8988T (cell line): ENCODE measurements around the gene UTP25.
"Not testable (repeated sequence)": the region's sequence is repeated elsewhere in the genome, so short reads cannot be mapped to it uniquely, and the experiment has no call there.

Experiments
- DNase-seq: peaks from one replicate; pipeline ENCODE4 v3.0.0; 2011

UTP25 gene

DNA sequence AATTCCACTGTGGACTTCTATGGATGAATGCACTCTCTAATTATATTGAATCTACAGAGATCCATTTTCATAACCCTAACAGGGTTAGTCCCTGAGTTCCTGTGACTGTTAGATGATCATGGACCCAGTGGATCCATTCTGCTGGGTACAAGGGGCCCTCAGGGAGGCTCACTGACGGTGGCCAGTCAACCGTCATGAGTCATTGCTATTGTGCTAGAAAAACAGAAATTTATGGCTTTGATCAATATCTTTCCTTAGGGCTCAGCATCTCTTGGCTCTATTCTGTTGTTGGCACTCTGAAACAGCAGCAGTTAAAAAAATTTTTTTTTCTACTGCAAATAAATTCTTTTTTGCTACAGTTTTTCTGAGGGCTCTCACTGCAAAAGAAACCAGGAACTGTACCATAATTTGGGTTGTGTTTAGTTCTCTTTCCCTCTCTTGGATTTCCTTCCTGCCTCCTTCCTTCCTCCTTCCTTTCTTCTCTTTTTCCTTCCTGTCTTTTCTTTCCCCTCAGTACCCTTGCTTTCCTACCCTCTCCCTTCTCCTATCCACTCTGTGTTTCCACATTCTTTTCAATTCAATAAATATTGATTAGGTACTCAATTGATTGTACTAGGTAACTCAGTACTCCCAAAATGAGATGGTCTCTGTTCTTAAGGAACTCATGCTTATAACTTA is 49.5 kb downstream of the UTP25 start:
- no peak for DNase-seq

DNA sequence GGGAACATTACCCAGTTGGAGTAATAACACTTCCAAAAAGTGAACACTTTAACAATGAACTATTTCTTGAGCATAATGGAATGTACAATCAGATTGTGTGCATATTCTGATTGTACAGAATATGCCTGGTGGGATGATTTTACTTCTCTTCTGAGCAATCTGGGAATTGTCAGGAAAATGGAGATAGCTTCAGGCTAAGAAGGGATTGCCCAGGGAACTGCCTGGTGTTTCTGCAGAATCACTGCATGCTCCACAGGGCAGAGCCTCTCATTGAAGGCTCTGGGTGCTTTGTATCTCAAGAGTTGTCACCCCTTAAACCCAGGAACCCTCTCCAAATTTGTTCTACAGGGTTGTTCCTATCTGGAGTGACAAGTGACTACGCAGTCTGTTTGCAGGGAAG is 51.2 kb downstream of the UTP25 start:
- DNase-seq = no peak

DNA sequence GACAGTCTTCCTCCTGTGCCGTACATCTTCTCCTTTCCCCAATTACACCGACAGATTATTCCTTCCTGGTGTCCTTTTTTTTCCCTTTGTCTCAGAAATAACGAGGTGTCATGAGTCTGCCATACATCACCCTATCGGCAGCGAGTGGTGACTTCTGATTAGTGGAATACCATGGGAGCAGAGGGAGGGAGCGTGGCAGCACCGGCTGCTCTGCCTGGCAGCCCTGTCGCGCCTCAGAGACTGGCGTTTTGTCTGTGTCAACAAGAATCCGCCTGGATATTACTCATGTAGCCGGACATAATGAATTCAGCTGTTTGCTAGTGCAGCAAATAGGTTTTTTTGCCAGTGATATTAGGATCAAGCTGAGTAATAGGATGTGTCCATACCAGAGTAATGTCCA is 51.8 kb downstream of the UTP25 start:
- no peak for DNase-seq

DNA sequence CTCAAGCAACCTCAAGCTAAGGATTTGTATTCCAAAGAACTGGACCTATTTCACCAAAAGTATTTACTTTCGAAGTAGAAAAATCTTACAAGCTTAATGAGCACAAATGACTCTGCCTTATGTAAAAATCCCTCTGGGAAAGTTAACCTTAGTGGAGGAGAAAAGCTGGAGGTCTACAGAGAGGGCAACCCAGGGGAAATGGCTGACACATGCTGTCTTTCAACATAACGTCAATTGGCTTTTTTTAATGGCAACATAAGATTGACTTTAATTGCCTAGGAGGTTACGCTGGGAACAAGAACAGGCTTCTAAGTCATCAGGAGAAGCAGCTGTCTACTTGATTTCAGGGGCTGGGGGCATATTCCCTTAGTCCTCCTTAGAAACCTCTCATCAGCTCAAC is 52.3 kb downstream of the UTP25 start:
- no peak for DNase-seq

DNA sequence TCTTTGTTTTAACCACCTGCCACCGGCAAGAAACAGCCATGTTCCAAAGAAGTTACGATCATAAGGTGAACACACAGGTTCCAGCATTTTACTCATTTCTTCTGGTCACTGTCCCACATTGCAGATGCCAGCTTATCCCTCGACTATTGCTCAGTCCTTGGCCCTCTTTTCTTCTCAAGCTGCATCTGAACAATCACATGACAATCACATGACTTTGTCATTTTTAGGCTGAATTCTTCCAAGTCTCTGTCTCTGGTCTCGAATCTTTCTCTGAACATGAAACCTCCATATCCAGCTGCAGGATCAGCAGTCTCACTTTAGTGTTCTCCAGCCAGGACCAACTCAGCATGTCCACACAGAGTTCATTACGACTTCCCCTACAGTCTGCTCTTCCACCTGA is 53.8 kb downstream of the UTP25 start:
- no peak for DNase-seq

DNA sequence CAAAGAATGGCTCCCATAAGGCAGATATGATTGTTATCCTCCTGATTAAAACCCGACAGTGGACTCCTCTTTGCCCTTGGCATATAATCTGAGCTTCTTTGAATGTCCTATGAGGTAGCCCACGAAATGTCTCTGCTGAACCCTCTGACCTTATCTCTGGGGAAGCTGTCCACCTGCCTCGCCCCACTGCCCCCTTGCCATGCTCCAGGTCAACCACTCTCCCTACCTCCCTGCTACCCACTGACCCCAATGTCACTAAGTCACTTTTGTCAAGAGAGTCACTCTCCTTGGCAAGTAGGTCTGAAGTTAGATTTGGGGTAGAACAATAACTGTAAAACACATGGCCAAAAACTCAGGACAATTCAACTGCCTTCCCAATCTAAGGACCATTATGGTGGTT is 54.5 kb downstream of the UTP25 start:
- no peak for DNase-seq

DNA sequence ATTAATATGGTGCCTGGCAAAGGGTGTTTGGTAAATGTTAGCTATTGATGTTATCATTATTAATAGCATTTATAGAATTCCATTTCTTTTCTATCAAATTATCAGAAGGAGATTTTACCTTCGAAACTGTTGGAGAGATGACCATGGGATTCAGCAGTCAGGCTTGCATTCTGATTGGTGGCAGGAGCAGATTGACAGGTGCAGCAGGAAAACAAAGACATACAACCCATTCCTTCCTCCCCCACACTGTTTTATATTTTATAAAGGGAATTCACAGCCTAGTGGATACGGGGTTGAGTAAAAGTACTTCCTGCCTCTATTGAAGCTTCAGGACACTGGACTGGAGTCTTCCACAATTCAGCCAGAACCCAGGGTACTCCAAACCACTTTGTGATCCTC is 55.2 kb downstream of the UTP25 start:
- DNase-seq = no peak

DNA sequence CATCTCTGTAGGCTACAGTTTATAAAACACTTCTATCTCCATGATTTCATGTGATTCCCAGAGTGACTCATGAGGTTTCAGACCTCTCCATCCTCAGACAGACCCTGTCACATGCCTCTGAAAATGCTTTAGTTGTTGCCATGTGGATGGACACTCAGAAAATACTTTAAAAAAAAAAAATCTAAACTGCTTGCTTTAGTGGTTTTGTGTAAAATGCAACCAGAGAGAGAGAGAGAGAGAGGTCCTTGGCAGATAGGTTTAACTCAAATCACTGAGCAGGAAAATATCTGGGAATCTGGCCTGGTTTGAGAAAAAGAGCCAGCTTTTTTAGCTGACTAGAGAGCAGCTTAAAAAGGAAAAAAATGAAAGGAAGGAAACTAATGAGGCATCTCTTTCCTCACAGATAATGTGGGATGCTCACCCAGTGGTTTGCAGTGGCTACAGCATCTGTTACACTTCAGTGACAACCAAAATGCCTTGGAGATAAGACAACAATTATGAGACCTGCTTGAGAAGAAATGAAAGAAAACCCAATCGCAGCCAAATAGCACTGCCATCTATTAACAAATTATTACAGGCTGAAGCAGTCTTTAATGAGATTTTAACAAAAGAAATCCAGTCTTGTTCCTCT is 55.7 kb downstream of the UTP25 start:
- DNase-seq = no peak

DNA sequence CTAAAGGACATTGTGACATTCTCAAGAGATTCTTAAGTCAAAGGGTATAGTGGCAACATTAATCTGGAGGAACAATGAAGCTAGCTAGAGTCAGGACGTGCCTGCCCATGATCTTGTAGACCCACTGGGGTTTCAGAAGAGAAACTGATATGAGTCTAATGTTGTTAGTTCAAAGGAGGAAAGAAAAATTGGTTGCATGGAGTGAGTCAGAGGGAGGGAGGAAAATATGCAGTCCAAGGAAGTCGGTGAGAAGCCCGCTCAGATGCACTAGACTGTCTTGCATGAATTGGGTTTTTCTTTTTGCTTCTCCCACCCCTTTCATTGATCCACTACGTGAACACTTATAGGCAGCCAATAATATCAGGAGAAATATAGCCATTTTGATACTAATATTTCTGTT is 56.5 kb downstream of the UTP25 start:
- no peak for DNase-seq

DNA sequence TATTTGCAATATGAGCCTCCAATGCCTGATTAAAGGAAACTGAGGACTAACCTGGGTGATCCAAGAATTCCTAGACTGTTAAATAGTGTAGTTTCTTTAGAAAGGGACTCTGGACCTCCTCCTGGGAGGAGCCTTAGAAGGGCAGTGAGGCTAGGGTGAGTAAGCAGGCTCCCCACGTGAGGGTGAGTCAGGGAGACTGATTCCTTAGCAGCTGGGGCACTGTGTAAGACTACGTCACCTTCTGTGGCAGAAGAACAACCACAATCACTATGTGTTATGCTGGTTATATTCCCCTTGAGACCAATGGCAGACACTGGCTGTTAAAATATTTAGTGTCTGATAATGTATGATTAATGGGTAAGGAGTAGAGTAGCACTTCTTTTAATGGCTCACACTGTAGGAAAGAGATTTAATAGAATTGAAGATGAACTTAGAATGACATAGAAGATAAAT is 56.9 kb downstream of the UTP25 start:
- peak; percentile 66 for DNase-seq

DNA sequence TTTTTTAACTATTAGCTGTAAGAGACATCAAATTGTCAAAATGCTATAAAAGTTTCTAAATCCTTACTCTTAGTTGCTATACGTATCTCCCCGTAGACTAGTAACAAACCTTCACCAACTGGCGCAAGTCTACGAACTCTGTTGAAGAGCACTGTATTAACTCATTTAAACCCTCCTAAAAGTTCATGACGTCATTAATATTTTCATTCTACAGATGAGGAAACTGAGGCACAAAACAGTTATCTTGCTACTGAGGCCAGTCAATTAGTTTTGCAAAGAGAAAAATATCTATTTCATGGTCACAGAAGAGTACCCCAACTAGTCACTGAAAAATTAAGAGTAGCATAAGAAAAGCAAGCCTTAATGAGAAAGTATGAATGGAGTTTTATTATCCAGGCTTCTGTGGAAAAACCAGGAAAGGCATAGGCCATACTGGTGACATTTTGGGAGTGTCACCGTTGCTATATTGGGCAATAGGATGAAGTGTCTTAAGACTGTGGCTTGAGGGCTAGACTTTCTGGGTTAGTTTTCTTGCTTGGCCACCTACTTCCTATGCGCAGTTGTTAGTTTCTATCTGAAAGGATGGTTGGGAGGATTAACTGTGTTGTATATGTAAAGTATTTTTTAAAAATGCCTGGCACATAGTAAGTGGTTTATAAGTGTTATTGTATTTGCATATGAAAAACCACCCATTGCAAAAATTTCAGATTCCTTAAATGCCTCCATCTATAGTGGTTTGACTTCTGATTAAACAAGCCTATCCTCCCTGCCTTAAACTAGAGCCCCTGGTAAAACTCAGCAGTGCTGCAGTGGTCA is 57.8 kb downstream of the UTP25 start:
- DNase-seq = no peak

DNA sequence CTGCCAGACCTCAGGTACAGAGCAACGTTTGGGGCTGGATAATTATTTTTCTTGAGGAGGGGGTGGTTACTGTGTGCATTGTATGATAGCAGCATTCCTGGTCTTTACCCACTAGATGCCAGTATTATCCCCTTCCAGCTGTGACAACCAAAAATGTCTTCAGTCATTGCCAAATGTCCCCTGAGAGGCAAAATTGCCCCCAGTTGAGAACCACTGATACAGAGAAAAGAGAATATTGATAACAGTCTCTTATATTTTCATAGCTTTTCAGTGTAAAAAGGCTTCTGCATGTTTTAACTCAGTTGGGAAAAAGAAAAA is 58.4 kb downstream of the UTP25 start:
- no peak for DNase-seq

DNA sequence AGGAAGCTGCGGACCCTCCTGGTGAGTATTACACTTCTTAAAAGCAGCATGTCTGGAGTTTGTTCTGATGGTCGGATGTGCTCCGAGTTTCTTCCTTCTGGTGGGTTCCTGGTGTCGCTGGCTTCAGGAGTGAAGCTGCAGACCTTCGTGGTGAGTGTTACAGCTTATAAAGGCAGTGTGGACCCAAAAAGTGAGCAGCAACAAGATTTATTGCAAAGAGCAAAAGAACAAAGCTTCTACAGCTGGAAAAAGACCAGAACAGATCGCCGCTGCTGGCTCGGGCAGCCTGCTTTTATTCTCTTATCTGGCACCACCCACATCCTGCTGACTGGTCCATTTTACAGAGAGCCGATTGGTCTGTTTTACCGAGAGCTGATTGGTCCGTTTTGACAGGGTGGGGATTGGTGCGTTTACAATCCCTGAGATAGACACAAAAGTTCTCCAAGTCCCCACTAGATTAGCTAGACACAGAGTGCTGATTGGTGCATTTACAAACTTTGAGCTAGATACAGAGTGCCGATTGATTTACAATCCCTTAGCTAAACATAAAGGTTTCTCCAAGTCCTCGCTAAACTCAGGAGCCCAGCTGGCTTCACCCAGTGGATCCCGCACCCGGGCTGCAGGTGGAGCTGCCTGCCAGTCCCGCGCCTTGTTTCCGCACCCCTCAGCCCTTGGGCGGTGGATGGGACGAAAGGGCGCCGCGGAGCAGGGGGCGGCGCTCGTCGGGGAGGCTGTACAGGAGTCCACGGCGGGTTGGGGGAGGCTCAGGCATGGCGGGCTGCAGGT is 60.7 kb downstream of the UTP25 start:
- DNase-seq = not testable (repeated sequence)

DNA sequence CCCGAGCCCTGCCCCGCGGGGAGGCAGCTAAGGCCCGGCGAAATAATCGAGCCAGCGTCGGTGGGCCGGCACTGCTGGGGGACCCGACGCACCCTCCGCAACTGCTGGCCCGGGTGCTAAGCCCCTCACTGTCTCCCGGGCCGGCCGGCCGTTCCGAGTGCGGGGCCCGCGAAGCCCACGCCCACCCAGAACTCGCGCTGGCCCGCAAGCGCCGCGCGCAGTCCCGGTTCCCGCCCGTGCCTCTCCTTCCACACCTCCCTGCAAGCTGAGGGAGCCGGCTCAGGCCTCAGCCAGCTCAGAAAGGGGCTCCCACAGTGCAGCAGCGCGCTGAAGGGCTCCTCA is 61.3 kb downstream of the UTP25 start:
- no peak for DNase-seq

DNA sequence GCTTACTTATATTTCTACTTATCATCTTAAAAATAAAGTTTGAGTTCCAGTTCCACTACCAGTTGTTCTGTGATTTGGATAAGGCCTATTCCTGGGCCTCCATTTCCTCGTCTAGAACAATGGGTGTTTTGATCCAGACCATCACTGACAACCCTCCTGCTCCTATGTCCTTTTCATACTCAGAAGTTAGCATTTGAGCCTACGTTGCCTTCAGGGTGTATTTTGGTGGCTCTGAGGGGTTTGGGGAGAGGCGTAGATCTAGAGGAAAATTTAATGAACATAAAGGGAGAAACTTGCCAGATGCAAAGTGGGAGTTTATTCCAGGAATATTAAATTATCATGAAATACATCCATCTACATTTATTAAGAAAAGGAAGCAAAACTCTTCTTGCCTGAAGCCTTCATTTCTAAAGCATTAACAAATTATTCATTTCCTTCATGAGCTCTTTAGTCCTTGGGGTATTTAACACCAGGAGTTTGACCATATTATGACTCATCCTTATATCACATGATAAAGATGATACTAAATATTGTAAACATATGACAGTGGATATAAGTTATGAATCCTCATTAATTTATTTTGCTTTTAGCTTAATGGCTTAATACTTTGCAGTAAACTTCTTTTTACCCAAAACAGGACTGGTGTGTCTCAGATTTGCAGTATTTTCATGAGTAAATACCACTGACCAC is 63.0 kb downstream of the UTP25 start:
- no peak for DNase-seq

DNA sequence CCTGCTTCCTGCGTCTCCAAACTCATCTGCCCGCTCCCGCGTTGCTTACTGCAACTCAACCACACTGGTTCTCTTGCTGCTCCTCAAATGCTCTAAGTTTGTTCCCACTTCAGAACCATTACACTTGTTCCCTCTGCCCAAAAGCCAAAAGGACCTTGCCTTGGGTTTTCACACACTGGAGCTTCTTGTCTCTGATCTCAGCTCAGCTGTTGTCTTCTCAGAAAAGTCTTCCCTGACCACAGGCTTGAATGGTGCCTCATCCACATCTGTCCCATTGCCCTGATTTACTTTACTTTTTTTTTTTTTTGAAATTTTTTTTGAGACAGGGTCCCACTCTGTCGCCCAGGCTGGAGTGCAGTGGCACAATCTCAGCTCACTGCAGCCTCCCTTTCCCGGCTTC is 66.0 kb downstream of the UTP25 start:
- DNase-seq = no peak

DNA sequence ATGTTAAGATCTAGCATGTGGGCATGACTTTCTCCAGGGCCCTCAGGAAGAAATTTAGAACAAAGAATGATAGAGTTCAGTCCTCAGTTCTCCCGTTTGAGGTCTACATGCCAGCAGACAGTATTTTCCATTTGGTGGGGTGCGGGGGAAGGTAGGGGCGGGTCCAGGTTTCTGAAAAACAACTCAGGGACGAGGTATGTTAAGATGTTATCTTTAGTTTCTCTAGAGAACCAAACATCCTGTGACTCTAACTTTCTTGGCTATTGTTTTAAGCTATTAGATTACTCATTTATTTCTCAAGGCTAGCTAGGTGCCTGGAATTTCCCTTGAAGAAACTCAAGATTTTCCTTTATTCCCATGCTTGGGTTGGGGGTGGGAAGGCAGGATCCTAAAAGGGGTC is 67.9 kb downstream of the UTP25 start:
- DNase-seq = no peak

DNA sequence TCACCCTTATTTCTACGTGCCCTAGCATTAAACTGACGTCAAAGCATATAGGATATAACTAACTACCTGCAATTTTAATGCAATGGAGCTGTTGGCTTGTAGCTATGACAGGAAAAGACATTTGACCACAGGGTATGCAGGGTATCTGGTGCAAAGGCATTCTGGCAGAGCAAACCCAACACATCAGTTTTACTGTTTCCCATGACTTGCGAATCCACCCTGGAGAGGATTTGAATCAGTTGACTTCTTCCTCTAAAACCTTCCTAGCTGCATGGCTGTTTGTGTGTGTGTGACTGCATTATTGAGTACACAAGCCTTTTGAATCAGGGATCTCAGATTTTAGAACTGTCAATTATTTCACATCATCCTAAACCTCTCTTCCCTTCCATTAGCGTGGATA is 68.6 kb downstream of the UTP25 start:
- no peak for DNase-seq

DNA sequence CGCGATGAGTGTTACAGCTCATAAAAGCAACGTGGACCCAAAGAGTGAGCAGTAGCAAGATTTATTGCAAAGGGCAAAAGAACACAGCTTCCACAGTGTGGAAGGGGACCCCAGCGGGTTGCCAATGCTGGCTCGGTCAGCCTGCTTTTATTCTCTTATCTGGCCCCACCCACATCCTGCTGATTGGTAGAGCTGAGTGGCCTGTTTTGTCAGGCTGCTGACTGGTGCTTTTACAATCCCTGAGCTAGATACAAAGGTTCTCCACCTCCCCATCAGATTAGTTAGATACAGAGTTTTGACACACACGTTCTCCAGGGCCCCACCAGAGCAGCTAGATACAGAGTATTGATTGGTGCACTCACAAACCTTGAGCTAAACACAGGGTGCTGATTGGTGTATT is 70.5 kb downstream of the UTP25 start:
- DNase-seq = not testable (repeated sequence)

DNA sequence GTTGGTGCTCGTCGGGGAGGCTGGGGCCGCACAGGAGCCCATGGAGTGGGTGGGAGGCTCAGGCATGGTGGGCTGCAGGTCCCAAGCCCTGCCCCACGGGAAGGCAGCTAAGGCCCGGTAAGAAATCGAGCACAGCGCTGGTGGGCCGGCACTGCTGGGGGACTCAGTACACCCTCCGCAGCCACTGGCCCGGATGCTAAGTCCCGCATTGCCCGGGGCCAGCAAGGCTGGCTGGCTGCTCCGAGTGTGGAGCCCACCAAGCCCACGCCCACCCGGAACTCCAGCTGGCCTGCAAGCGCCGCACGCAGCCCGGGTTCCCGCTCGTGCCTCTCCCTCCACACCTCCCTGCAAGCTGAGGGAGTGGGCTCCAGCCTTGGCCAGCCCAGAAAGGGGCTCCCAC is 71.1 kb downstream of the UTP25 start:
- DNase-seq = not testable (repeated sequence)

DNA sequence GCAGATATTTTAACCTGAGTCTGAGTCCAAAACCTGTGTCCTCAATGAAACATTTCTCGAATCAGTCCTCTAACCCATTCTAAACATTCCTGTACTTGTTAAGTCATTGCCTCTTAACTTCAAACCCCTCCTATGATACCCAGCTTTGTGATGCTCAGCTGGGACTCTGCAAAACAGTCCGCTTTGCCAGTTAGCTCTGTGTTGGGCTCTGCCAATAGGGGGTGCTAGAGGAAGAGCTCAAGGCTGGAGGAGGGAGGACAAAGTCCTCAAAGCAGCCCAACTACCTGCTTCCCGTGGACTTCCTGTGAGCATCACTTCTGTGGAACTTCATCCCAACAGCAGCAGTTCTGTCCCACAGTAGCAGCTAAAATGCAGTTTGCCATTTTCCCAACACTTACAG is 72.2 kb downstream of the UTP25 start:
- no peak for DNase-seq

DNA sequence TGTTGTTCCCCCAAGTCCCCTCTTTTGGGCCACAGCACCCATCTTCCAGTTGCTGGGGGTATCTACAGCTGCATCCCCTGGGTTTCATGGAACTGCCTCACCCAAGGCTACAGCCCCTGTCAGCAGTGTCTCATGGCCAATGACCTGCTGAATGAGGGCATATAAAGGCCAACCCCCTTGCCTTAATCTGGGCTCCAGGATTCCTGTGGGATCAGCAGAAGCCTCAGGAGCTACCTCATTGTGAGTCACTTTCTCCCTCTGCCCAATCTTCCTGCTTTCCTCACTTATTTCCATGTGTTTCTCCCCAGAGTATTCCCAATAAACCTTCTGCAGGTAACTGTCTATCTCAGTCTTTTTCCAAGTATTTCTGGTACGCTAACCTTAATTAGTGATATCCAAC is 73.0 kb downstream of the UTP25 start:
- no peak for DNase-seq

DNA sequence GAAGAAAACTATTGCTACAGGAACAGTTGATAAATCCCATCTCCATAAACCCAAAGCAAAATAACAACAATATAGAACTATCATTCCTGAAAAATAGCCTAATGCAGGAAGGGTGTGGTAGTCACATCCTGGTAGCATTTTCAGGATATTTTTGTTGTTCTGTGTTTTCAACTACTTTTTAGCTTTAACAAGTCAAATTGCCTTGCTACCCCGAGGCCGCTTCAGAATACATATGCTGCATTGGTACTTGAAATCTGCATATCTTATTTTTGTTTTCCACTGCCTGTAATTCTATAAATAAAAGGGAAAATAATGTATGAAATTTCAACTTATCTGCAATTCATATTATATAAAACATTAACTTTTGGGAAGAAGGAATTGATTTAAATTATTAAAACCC is 73.4 kb downstream of the UTP25 start:
- DNase-seq = no peak
